ENCODE measurements around the gene STARD5.
"Not testable (repeated sequence)": the region's sequence is repeated elsewhere in the genome, so short reads cannot be mapped to it uniquely, and the experiment has no call there.

STARD5 gene

GRCh38 chr15:81361891-81362290 lies 38.0 kb upstream of the STARD5 start:
- no peak for DNase-seq (ENCODE audit: low spot score)
- in situ Hi-C loops (cut with MboI; ENCODE audit: low sequenced_read_pairs, unreplicated experiment), result no loop called here
- TF ChIP-seq CTCF (IDR thresholded peaks at IDR 0.05; ENCODE audit: borderline replicate concordance, control extremely low read depth, extremely low read depth, insufficient read depth, missing control alignments), result no peak

GRCh38 chr15:81360491-81360890 lies 36.5 kb upstream of the STARD5 start:
- in situ Hi-C loops (cut with MboI; ENCODE audit: low sequenced_read_pairs, unreplicated experiment), result no loop called here
- no peak for TF ChIP-seq CTCF (IDR thresholded peaks at IDR 0.05; ENCODE audit: borderline replicate concordance, control extremely low read depth, extremely low read depth, insufficient read depth, missing control alignments)
- DNase-seq (ENCODE audit: low spot score), result no peak

DNA sequence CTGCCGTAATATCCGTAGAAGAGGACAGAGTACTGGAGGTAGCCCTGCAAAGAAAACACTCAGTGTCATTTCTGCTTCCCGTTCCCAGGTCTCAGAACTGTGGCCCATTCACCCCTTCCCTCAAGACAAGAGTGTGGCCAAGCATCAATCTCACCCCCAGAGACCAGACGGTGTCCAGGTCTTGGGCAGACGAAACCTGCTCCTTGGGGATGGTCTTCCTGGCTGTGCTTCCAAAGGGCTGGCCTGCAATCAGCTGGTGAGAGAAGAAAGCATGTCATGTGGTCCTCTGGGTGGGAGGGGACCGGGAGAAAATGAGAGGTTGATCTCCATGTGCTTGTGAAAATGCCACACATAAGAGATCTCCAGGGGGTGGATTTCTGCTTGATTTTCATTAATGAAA lies 34.3 kb upstream of the STARD5 start:
- TF ChIP-seq CTCF (IDR thresholded peaks at IDR 0.05; ENCODE audit: borderline replicate concordance, control extremely low read depth, extremely low read depth, insufficient read depth, missing control alignments), result no peak
- DNase-seq (ENCODE audit: low spot score), result no peak
- in situ Hi-C loops (cut with MboI; ENCODE audit: low sequenced_read_pairs, unreplicated experiment), result no loop called here

GRCh38 chr15:81357180-81357686 lies 33.3 kb upstream of the STARD5 start:
- TF ChIP-seq CTCF (IDR thresholded peaks at IDR 0.05; ENCODE audit: borderline replicate concordance, control extremely low read depth, extremely low read depth, insufficient read depth, missing control alignments), result no peak
- DNase-seq (ENCODE audit: low spot score), result no peak
- in situ Hi-C loops (cut with MboI; ENCODE audit: low sequenced_read_pairs, unreplicated experiment), result no loop called here

DNA sequence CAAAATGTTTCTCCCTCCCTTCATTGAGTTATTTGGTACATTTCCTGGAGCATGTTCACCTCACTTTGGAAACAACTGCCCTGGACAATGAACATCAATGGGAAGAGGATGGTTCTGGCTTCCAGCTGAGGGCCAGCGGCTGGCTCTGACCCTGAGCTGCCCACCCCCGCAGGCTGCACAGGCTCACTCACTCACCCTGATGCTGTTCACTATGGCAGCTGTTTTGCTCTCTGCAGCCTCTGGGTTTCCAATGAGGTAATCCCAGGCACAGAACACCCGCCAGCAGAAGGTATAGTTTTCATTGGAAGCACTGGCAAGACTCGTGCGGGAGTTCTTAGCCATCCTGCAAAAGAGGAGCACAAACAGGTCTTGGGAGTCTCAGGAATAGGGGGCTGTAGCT lies 32.3 kb upstream of the STARD5 start:
- in situ Hi-C loops (cut with MboI; ENCODE audit: low sequenced_read_pairs, unreplicated experiment), result no loop called here
- no peak for TF ChIP-seq CTCF (IDR thresholded peaks at IDR 0.05; ENCODE audit: borderline replicate concordance, control extremely low read depth, extremely low read depth, insufficient read depth, missing control alignments)
- DNase-seq (ENCODE audit: low spot score), result no peak

DNA sequence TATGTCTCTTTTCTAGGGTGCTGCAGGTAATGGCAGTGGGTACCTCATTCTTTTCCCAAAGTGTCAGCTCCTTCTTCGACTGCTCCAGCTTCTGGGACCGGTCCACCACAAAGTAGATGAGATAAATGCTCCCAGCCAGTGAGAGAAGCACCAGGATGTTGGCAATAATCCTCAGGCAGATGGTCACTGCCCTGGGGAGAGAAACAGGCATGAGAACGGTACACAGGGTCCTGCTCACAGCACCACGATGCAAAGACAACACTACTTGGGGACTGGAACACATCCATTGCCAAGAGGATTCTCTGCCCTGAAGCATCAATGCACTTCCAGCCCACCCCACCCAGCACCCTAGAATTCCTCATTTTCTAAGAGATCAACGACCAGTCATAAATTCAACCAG lies 27.7 kb upstream of the STARD5 start:
- TF ChIP-seq CTCF (IDR thresholded peaks at IDR 0.05; ENCODE audit: borderline replicate concordance, control extremely low read depth, extremely low read depth, insufficient read depth, missing control alignments), result no peak
- DNase-seq (ENCODE audit: low spot score), result no peak
- in situ Hi-C loops (cut with MboI; ENCODE audit: low sequenced_read_pairs, unreplicated experiment), result no loop called here

DNA sequence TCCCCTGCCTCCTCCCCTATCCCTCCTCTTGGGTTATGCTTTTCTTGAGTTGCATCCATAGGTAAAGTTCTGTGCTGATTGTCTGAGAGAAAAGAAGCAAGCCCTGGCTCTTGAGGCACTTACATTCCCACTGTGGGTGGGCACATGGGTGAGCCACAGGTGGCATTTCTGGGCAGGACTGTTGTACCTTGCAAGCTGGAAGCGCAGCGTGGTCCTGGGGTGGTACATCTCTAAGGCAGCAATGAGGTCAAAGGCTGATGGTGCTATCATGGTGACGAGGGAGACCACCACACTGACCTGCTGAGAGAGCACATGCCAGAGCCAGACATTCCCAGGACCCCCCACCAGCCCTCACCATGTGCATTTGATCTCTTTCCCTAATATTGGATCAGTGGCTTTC lies 25.3 kb upstream of the STARD5 start:
- DNase-seq (ENCODE audit: low spot score), result no peak
- no peak for TF ChIP-seq CTCF (IDR thresholded peaks at IDR 0.05; ENCODE audit: borderline replicate concordance, control extremely low read depth, extremely low read depth, insufficient read depth, missing control alignments)
- in situ Hi-C loops (cut with MboI; ENCODE audit: low sequenced_read_pairs, unreplicated experiment), result no loop called here

DNA sequence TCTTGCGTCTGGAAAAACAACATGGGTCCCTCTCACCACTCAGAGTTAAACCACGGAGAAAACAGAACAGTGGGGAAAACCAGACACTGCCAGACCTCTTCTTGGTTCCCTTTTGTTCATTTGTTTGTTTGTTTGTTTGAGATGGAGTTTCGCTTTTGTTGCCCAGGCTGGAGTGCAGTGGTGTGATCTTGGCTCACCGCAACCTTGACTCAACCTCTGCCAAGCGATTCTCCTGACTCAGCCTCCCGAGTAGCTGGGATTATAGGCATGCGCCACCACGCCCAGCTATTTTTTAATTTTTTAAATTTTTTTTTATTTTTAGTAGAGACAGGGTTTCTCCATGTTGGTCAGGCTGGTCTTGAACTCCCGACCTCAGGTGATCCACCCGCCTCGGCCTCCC lies 24.8 kb upstream of the STARD5 start:
- DNase-seq (ENCODE audit: low spot score); in situ Hi-C loops (cut with MboI; ENCODE audit: low sequenced_read_pairs, unreplicated experiment): not testable (repeated sequence)
